GM18873 (cell line): Measurements from ENCODE around the gene KRT23.

Source experiments
- ATAC-seq: cut with Tn5 transposase; IDR thresholded peaks from one replicate; pipeline ENCODE4 v1.9.1; 2021; ENCODE audit warnings: mild to moderate bottlenecking, moderate library complexity, moderate number of reproducible peaks; ENCODE audit not compliant: unreplicated experiment, low FRiP score

Gene KRT23

DNA sequence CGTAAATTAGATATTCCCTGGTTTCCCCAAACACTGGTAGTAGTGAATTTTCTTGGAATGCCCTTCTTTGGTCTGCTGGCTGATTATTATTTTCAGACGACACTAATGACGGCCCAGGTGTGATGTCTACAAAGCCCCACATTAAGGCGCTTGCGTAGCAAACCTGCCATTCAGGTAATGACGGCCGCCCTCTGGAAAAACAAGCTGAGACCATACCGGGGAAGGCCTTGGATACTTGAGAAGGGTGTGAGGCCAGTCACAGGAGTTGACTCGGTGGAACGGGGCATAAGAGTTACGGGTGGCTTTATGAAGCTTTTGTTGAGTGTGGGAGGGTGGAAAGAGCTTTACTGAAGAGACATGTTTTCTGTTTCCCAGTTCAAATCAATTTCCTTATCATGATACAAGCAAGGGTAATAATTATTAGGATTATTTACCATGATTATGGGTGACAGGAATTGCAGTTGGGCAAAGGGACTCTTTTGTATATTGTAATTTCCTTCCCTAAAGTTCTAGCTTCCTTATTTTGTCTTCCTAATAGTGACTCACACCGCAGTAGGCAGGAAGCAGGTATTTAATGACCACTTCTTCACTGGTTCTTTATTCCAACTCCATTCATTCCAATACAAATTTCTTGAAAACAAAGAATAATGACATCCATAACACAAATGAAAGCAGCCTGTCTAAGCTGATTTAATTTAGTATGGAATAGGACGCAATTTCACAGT, 24.8 kb downstream of the KRT23 start:
- ATAC-seq: no peak

DNA sequence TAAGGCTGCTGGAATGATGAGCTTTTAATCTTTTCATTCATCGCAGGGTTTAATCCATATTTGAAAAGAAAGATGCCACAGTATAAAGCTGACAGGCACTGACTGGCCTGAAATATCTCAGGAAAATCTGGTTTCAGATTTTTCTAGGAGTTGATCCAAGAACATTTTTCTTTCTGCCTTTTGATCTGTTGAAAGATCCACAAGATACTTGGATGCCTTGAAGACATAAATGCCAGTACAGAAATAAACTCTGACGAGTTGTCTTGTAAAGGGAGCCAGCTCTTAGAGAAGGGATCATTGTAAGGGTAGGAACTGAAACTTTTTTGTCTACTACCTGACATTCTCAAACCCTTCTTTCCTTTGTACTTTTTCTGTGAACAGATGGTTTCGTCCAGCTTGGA, 27.0 kb downstream of the KRT23 start:
- ATAC-seq: no peak

DNA sequence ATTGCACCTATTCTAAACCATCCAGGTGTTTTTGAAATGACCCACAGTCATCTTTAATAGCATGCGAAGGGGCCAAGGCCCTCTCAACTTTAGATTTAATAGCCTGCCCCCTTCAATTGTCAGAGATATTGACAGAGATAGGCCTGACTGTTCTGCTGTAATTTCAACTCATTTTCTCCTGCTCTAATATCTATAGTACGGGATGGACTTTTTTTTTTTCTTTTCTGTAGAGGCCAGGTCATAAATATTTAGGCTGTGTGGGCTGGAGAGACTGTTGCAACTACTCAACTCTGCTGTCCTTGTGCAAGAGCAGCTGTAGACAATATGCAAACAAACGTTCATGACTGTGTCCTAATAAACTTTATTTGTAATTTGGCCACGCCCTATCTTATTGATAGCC, 27.7 kb downstream of the KRT23 start:
- no peak for ATAC-seq

DNA sequence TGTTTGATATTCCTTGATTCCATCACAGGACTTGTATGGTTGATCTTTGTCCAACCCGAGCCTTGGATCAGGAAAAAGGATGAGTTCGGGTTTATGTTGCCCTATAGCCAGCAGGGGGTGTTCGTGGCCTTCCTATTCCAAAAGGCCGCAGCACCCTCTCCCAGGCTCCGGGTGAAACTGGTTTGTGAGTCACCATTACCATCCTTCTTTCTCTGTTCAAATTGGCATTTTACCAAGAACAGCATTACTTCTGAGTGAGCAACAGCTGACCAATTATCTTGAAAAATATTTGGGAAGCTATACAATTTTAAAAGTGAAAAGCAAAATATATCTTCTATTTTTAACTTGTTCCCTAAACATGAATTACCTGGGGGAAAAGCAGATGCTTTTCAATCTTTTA, 28.1 kb downstream of the KRT23 start:
- ATAC-seq: no peak

DNA sequence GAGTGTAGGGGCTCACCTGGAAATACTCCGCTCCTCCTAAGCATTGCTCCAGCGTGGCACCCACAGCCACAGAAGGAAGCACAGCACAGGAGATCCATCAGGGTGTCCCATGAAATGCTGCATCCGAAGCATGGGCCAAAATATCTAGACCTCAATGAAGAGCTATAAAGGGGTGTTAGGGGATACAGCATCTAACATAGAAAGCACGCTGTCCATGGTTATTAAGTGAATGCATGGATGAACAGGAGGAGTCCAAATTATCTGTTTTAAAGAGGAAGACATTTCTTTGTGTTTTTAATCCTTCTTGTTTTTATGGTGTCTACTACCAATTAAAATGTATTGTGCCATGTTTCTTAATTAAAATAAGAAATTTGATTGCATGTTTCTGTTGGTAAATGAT, 30.8 kb downstream of the KRT23 start:
- no peak for ATAC-seq

DNA sequence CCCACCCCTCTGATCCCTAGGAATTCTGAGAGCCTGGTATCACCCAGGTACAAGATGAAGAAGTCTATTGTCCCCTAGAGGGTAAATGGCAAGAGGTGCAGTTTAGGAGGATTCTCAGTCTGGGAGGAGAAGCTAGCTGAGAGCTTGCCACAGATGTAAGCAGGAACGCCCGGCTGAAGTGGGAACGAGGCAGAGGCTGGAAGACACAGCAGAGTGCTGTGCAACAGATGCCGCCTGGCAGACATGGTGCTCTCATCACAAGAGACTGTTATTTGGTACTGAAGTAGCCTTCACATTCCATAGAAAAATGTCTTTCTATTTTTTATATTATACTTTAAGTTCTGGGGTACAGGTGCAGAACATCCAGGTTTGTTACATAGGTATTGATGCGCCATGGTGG, 32.1 kb downstream of the KRT23 start:
- ATAC-seq: no peak

DNA sequence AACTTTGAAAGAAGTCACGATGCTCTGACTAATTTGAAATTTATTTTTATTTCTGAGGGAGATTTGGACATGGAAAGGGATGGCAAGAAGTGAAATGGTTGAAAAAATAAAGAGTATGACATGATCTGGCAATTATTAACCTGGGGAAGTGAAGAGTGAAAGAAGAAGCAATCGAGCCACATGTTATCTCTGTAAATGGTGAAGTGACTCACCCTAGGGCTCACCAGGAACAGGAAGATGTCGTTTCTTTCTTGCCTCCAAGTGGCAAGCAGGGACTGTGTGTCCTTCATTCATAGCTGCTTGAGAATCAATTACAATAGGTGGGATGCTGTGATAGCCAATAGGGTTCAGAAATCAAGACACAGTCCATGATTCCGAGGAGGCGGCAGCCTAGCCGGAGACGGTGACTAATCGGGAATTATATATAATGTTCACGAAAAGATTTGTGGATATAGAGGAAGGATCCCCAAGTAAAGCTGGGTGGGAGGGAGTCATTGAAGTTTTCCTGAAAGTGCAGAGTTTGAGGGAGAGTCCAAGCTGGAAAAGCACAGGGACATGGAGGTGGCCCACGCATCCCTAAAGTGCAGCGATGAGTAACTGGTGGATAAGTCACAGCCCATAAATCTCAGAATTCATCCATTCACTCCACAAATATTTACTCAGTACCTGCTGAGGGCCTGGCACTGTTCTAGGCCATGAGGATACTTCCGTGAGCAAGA, 34.2 kb downstream of the KRT23 start:
- no peak for ATAC-seq

DNA sequence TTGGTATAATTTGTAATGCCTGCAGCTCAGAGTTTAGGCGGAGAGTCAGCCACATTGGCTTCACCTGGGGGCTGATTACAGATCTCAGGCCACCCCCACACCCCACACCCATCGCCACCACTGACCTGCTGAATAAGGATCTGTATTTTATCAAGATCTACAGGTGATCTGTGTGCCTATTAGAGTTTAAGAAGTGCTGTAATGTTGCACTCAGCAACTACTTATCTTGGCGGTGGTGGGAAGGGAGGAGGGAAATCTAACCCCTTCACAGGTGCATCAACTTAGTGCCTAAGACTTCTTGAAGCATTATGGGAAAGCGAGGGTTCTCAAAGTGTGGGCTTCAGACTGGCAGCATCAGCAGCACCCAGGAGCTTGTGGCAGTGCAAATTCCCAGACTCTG, 34.9 kb downstream of the KRT23 start:
- ATAC-seq: no peak

DNA sequence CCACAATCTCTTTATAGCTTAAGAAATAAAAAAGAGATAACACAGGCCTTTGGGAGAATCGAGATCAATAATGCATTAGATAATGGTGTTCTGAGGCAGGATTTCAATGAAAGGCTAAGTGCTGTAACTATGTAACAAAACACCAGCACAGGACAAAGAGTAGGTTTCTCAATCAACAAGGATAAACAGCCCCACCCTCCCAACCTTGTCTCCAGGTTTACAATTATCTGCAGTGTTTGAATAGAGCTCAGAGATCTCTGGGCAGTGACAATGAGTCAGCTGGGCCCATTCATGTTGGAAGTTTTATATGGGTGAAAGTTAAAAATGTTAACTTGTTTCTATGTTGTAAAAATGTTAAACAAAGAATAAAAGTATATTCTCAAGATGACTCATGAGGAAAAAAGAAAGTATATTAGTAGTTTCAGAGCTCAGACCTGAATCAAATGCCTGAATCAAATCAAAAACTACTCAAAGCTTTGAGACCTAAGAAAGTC, 35.4 kb downstream of the KRT23 start:
- ATAC-seq: no peak

DNA sequence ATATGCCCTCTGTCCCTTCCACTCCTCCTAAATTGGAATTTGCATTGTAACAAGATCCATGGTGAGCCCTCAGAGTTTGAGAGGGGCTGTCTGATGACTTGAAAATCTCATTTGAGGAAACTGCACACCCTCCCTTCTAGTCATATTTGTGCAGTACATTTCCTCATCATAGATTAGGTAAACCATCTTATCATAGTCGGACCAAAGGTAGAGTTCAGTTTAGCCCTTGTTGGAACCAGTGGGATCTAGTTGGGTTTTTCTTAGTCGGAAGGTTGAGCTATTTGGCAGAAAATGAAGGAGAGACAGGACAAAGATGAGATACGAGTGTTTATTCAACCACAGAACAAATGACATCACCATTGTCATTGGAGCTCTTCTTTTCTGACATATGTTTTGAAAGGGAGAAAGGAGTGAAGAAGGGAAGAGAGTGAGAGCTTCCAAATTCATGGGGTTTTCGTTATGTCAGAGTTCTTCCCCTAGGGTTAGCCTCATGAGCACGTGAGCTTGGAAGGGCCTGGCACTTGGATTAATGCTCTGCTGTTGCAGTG, 36.6 kb downstream of the KRT23 start:
- ATAC-seq: no peak

DNA sequence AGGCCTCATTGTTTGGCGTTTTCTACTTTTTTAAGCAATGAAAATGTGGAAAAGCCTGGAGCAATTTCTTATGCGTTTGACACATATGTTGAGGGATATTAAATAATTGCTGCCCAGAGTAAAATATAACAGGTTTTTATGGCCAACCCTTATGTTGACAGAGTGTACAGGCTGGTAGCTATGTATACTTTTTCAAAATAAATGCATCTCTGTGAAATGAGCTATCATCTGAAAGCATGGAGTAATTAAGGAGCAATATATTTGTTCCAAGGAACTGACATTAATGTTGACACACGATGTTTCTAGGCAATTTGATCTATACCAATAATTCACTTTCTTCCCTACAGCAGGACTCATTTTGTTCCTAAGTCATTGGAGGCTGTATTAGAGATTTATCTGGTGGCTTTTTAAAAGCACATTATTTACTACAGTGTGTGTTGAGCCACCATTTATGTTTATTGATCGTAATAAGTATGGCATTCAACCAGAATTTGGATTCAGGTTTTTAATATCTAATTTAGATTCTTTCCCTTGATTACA, 40.5 kb downstream of the KRT23 start:
- ATAC-seq: no peak

DNA sequence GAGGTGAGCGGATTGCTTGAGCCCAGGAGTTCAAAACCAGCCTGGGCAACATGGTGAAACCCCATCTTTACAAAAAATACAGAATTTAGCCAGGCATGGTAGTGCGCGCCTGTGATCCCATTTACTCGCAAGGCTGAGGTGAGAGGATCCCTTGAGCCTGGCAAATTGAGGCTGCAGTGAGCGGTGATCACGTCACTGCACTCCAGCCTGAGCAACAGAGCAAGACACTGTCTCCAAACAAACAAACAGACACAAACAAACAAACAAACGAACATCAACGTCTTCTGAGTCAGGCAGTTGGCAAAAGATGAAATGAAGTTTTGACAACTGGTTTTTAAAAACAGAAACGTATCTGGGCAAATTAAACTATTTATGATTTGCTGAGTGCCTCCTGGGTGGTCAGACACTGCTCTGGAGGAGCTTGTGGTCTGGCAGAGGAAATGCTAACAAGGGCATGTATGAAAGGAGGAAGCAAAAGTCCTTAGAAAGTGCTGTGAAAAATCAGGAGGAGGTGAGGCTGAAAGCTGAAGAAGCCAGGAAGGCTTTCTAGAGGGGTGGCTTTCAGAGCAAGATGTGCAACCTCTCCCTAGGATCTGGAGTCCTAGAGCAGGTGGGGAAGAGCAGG, 42.2 kb downstream of the KRT23 start:
- no peak for ATAC-seq

DNA sequence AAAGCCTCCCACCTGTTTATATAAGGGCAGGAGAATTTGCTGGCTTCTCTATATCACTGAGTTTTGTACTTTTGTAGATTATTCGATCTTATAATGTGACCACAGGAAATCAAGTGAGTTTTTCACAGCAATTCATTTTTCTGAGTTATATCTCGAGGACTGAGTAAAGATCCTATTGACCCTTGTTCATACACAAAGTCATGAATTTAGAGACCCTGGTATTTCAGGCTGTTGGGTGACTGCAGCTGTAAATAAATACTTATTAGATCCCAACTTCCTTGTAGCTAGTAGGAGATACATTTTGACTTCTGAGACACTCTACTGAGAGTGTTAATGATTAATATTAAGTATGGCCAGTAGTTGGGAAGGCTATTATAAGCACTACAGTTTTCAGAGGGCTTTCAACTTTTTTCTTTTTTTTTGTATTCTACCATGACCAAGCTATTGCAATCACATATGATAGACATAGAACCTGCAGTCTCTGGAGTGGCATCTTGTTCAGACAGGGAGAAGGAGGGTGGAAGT, 49.2 kb downstream of the KRT23 start:
- no peak for ATAC-seq

DNA sequence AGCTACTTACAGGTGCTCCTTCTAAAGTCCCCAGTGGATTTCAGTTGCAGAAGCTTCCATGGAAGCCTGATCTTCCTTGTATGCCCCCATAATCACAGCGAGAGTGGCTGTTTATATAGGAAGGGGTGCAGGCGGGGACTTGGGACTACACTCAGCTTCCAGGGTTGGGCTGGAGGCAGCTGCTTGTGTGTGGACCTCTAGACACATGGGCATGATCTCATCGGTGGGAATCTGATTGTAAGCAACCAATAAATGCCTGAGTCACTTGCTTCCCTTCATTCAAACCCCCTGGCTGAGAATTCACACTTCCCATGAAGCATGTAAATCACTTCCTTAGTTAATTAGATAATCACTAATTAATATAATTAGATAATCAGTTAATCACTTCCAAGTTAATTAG, 51.4 kb downstream of the KRT23 start:
- no peak for ATAC-seq

DNA sequence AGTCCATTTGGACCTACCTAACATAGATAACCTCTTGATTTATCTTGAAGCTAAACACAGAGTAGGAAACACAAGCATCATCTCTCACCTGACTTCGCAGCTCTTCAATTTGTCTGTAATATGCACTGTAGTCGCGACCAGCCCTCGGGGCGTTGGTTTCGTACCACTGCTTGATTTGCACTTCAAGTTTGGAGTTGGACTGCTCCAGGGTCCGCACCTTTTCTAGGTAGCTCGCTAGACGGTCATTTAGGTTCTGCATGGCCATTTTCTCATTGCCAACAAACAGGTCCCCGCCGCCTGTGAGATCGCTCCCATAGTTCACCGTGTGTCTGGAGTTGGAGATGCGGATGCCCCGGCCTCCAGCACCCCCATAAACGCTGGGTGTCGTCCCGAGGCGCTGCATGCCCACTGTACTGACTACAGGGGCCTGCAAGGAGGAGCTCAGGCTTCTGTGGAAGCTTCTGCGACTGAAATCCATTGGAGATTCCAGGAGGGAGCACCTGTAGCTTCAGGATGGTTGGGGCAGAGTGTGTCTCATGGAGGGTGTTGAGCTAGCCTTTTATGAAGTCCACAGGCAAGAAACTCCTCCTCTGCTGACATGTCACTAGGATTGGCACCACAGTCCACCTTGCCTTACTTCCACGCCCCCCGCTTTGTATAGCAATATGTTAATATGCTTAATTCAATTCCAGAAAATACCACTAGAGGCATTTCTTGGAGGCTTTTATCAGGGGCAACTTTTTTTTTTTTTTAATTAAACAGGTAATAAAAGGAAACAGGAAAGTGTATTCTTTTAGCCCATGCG, 52.5 kb downstream of the KRT23 start, which contains the start of gene KRT20:
Gene KRT20 (minus strand): TSS at position 535 of the 805 bp plus-strand sequence. CDS start 57 bp downstream, at position 478.
- no peak for ATAC-seq

DNA sequence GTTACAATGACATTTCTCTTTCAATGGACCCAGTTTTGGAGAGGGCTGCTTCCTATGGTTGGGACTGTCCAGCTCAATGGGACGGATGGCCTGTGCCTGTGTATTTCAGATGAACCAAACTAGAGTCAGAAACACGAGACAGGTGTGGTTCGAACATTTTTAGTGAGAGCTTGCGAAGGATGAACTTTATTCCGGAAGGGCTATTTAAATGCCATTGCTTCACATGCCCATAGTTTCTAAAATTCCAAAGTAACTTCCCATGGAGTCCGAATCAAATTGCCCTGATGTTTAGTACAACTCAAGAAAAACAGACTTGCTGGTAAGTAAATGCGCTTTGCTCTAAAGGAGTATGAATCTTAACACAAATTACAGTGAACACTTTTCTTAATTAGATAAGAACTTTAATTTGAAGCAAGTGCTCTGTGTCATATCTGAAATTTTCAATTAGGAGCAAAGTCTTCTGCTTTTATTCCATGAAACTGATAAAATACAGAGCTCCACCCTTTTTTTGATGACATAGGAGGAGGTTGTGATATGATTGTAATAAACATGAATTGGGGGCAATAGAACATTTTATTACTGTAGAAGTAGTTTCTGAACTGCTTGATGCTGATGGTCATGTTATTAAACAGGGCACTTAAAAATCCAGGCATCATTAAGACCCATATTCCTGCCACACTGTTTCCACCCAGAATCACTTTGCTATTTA, 53.7 kb downstream of the KRT23 start:
- no peak for ATAC-seq

DNA sequence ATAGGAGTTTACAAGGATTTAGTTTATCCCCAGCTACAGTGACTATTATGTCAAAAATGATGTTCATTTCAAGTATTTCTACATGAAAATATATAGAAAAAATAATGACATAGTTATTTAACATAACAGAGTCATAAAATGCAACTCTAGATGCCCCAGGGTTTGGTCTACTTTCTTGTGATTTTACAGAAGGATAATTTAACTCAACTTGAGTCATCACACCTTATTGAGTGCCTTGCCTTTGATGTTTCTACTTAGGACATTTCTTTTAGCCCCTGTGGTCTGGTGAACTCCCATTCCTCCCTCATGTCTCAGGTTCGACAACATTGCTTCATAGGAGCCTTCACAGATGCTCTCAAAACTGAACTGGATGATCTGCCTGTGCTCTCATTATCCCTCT, 54.4 kb downstream of the KRT23 start:
- ATAC-seq: no peak

DNA sequence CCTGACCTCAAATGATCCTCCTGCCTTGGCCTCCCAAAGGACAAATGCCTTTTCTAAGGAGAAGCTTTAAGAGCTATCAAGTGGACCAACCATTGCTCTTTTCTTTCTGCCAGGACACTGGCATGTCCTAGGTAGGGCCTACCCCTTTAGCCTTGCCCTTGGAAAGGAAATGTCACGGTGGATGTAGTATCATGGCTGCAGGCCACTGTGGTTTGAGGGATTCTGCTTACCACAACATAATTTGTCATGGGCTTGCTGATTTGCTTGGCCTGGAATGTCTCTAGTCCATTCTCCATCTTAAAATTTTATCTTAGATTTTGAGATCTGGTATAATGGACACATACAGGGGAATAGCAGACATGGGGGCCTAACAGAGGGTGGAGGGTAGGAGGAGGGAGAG, 58.4 kb downstream of the KRT23 start:
- ATAC-seq: no peak

DNA sequence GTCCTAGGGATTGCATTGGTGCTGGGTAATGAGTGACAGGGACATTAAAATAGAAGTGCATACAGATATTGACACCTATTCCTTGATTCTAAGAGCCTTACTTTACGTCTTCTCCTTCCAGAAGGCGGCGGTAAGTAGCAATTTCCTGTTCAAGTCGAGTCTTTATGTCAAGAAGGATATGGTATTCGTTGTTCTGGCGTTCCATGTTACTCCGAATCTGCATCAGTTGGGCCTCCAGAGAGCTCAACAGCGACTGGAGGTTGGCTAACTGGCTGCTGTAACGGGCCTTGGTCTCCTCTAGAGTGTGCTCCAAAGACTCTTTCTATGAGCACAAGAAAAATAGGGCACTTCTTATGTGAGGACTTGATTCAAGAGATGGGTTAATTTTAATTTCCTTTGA, 59.4 kb downstream of the KRT23 start:
- no peak for ATAC-seq
